H54 (cell line): Measurements from ENCODE around the gene FBH1.
A peak's percentile ranks its signal among the peaks of the same experiment; 100 is the strongest.

Source experiments
- DNase-seq: peaks from one replicate; pipeline ENCODE4 v3.0.0; 2011; ENCODE audit warnings: low spot score, mixed read lengths; ENCODE audit not compliant: insufficient read length
- FAIRE-seq: peaks from 3 replicates; lab custom pipeline; 2011; peaks lifted over from hg19 to GRCh38; lab: Jason Lieb, UNC
- POLR2A ChIP-seq: IDR thresholded peaks from 2 replicates; pipeline ENCODE4 v1.6.1; 2011; ENCODE audit warnings: low read depth, mild to moderate bottlenecking, low read length

FBH1 gene

DNA sequence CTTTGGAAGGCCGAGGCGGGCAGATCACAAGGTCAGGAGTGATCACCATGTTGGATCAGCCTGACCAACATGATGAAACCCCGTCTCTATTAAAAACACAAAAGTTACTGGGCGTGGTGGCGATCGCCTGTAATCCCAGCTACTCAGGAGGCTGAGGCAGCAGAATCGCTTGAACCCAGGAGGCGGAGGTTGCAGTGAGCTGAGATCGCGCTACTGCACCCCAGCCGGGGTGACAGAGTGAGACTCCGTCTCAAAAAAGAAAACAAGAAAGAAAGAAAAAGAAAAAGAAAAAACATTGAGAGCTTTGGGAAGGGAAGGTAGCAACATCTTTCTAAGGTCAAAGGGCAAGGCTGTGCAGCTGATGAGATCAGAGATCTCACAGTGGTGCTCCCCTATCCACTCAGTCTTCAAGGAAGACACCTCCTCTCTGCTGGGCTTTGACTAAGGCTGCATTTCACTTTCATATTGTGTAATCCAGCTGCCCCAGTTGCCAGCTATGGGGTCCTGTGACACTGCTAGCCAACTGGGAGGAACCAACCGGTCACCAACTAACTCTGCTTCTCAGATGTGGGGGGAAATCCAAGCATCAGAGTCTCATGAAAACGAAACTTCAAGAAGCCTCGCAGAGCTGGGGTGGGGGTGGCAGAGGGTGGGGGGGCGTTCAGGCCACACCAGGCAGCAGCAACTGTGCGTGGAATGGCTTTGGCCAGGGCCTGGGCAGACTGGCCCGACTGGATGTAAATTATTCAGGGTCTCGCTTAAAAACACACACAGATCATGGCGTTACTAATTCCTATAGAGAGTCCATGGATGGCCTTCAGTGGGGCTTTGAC, 85.8 kb downstream of the FBH1 start:
- DNase-seq = no peak
- TF ChIP-seq POLR2A = no peak
- no peak for FAIRE-seq

- no peak for FAIRE-seq
- no peak for TF ChIP-seq POLR2A
- no peak for DNase-seq
Measured at GRCh38 chr10:5976512-5977470, 86.7 kb downstream of the FBH1 start.

GRCh38 chr10:5977471-5978229, 87.6 kb downstream of the FBH1 start, which contains the start of gene IL15RA:
Gene IL15RA, minus strand, starts transcription at chr10:5977543. Its CDS starts 51 bp downstream, at chr10:5977492.
- DNase-seq (peak; percentile 74), FAIRE-seq (no peak)
- TF ChIP-seq POLR2A = no peak

- TF ChIP-seq POLR2A = no peak
- FAIRE-seq = no peak
Measured at GRCh38 chr10:5978230-5978489, 88.1 kb downstream of the FBH1 start.

GRCh38 chr10:5981529-5981928, 91.5 kb downstream of the FBH1 start:
- TF ChIP-seq POLR2A = no peak
- FAIRE-seq (no peak), DNase-seq (no peak)

More at GRCh38 chr10:5978230-5978489, 88.1 kb downstream of the FBH1 start:
- DNase-seq = no peak

DNA sequence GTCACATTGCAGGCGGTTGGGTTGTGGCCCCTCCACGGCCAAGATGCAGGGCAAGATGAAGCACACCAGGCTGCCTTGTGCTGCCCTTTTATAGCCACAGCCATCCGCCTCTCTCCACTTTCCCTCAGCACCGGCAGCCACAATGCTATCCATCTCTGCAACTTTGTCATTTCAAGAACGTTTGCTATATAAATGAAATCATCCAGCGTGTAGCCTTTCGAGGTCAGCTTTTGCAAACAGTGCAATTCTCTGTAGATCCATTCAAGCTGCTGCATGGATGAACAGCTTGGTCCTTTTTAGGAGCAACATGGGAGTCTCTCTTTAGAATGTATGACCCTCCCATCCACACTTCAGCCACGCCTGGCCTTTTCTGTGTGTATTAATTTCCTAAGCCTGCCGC, 93.7 kb downstream of the FBH1 start:
- FAIRE-seq (no peak), DNase-seq (no peak)
- no peak for TF ChIP-seq POLR2A

DNA sequence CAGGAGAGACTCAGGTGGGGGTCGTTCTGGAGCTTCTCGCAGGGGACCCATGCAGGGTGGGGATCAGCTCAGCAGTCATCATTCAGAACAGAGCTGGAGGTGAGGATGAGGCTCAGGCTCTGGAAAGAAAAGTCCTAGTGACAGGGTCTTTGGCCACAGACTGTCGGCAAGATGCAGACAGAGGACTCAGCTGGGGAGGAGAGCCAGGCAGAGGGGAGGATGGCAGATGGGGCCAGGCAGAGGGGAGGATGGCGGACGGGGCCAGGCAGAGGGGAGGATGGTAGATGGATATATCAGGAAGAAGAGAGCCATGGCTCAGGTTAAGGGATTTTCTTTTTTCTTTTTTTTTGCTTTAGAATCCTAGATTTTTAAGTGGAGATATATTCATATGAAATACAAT, 95.0 kb downstream of the FBH1 start:
- FAIRE-seq (no peak), DNase-seq (no peak)
- TF ChIP-seq POLR2A = no peak
